HG02623 (cell line): ENCODE results near the gene AGPAT1.
"Not testable (repeated sequence)": the region's sequence is repeated elsewhere in the genome, so short reads cannot be mapped to it uniquely, and the experiment has no call there.

Source experiments
- ATAC-seq: cut with Tn5 transposase; IDR thresholded peaks from one replicate; pipeline ENCODE4 v1.9.1; 2021; ENCODE audit warnings: moderate library complexity; ENCODE audit not compliant: unreplicated experiment

Gene AGPAT1

GRCh38 chr6:32187725-32188380 is 12.0 kb upstream of the AGPAT1 start:
- ATAC-seq: not testable (repeated sequence)

- no peak for ATAC-seq
Measured at GRCh38 chr6:32187009-32187709, 11.3 kb upstream of the AGPAT1 start.

GRCh38 chr6:32186151-32186840 is 10.4 kb upstream of the AGPAT1 start:
- ATAC-seq: not testable (repeated sequence)

GRCh38 chr6:32185681-32186131 is 9.8 kb upstream of the AGPAT1 start:
- ATAC-seq: not testable (repeated sequence)

GRCh38 chr6:32184084-32184640 is 8.3 kb upstream of the AGPAT1 start, which contains the start of gene AGER:
Gene AGER, minus strand, starts transcription at chr6:32184253. Its CDS starts 31 bp downstream, at chr6:32184222.
- no peak for ATAC-seq

- ATAC-seq: no peak
Measured at GRCh38 chr6:32183483-32184083, 7.7 kb upstream of the AGPAT1 start.

GRCh38 chr6:32183030-32183429 is 7.1 kb upstream of the AGPAT1 start:
- ATAC-seq: no peak

GRCh38 chr6:32182555-32182981 is 6.7 kb upstream of the AGPAT1 start:
- ATAC-seq: no peak

- no peak for ATAC-seq
Measured at GRCh38 chr6:32181915-32182529, 6.1 kb upstream of the AGPAT1 start.

- no peak for ATAC-seq
Measured at GRCh38 chr6:32181148-32181702, 5.3 kb upstream of the AGPAT1 start.

GRCh38 chr6:32179766-32180405 is 4.0 kb upstream of the AGPAT1 start:
- no peak for ATAC-seq

- no peak for ATAC-seq
Measured at GRCh38 chr6:32178547-32179440, 2.9 kb upstream of the AGPAT1 start.

- peak; percentile 74 for ATAC-seq
Measured at GRCh38 chr6:32177788-32178546, 2.1 kb upstream of the AGPAT1 start, which contains the start of gene RNF5. Gene RNF5, plus strand, starts transcription at chr6:32178405. Its CDS starts 107 bp downstream, at chr6:32178512.

- no peak for ATAC-seq
Measured at GRCh38 chr6:32177183-32177787, 1.4 kb upstream of the AGPAT1 start.

GRCh38 chr6:32176476-32177182 is 745 bp upstream of the AGPAT1 start:
- ATAC-seq: no peak

GRCh38 chr6:32175322-32175710 is 568 bp downstream of the AGPAT1 start:
- ATAC-seq: no peak

GRCh38 chr6:32174416-32174815 is 1.5 kb downstream of the AGPAT1 start:
- ATAC-seq: no peak
